SKM-1 treated with dmso at 0.1 percent for 144 hours (cell line): ENCODE measurements around the gene ETNK2.

Source experiments
- DNase-seq: peaks from one replicate; lab custom pipeline; 2025; ENCODE audit not compliant: unreplicated experiment; lab: John Stamatoyannopoulos, UW

The ETNK2 gene

GRCh38 chr1:204149107-204149506, 2.7 kb downstream of the ETNK2 start:
- no peak for DNase-seq

GRCh38 chr1:204147406-204148383, 4.1 kb downstream of the ETNK2 start:
- DNase-seq = no peak

- no peak for DNase-seq
These were observed 4.9 kb downstream of the ETNK2 start for GRCh38 chr1:204146965-204147364.

- DNase-seq = no peak
These were observed 5.5 kb downstream of the ETNK2 start for GRCh38 chr1:204146309-204146708.

GRCh38 chr1:204145033-204145504, 6.8 kb downstream of the ETNK2 start:
- no peak for DNase-seq

- DNase-seq = no peak
These were observed 8.4 kb downstream of the ETNK2 start for GRCh38 chr1:204143276-204144041.

- DNase-seq = no peak
These were observed 9.5 kb downstream of the ETNK2 start for GRCh38 chr1:204142032-204142974.

GRCh38 chr1:204141131-204141530, 10.7 kb downstream of the ETNK2 start:
- no peak for DNase-seq

- DNase-seq = no peak
These were observed 11.9 kb downstream of the ETNK2 start for GRCh38 chr1:204139952-204140351.

- no peak for DNase-seq
These were observed 12.8 kb downstream of the ETNK2 start for GRCh38 chr1:204139088-204139487.

GRCh38 chr1:204136814-204137213, 15.0 kb downstream of the ETNK2 start:
- DNase-seq = no peak

GRCh38 chr1:204134103-204134502, 17.7 kb downstream of the ETNK2 start:
- DNase-seq = no peak

GRCh38 chr1:204132718-204133117, 19.1 kb downstream of the ETNK2 start:
- DNase-seq = no peak

GRCh38 chr1:204131978-204132377, 19.9 kb downstream of the ETNK2 start:
- no peak for DNase-seq

- no peak for DNase-seq
These were observed 20.6 kb downstream of the ETNK2 start for GRCh38 chr1:204130981-204131892.

- DNase-seq = no peak
These were observed 21.7 kb downstream of the ETNK2 start for GRCh38 chr1:204130178-204130577.

GRCh38 chr1:204128964-204129896, 22.6 kb downstream of the ETNK2 start:
- peak; percentile 82 for DNase-seq

GRCh38 chr1:204128464-204128963, 23.3 kb downstream of the ETNK2 start:
- DNase-seq = no peak
